G401.6 (cell line): ENCODE results near the gene GYS2.
A peak's percentile ranks its signal among the peaks of the same experiment; 100 is the strongest.
"Not testable (repeated sequence)": the region's sequence is repeated elsewhere in the genome, so short reads cannot be mapped to it uniquely, and the experiment has no call there.

Experiments used
- FAIRE-seq: peaks from 2 replicates; lab custom pipeline; 2012; peaks lifted over from hg19 to GRCh38; lab: Jason Lieb, UNC

GYS2 gene

DNA sequence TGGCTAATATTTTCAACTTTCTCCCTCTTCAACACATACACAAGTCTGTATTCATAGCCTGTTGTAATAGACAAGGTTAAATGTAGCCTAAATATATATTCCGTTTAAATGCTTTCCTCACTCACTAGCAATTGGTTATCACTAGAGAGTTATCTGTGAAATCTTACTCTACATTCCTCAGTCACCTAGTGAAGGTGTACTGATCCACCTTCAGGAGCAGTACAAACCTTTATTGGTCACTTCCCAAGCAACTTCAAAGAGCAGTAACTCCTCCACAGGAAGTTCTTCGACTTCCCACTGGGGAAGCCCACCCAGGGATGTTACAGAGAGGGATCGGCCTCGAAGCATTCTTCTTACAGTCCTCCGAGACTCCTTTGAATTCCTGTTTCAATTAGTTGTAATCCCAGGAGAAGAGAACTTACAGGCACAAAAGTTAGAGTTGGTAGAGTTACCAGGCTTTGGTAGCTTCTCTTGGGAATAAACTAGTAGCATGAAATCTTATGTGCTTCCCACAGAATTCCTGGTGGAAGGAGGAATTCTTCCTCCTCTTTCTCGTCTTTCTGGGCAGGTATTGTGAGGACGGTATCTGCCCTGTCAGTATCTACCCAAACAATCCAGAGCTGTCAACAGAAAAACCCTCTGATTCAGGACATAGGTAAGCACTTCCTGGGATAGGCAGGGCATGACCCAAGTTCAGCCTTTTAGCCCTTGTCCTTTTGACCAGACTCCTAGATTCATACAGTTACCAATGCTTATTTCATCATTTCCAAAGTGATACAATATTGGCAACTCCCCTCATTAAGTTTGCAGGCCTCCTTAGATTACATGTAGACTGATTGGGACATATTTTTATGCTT is at the start of gene GYS2:
GYS2 (minus strand) TSS at position 603 of the 857 bp plus-strand sequence; CDS start at position 348, 255 bp downstream.
- no peak for FAIRE-seq

DNA sequence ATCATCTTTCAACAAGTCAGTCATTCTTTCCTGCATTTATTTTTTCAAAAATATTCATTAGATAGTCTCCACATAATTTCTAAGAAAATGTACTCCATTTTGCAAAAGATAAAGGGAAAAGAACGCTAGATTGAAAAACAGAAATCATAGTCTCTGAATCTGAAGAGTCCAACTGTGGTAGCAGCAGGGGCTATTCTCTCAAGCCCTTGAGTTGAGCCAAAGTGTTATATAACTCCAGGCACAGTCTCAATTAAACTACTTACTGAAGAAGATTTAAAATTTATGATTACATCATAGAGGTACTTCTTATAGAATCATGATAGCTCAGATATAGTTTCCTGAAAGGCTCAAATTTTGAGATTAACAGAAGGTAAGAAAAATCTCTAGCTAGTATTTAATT is 47.2 kb upstream of the GYS2 start:
- no peak for FAIRE-seq

DNA sequence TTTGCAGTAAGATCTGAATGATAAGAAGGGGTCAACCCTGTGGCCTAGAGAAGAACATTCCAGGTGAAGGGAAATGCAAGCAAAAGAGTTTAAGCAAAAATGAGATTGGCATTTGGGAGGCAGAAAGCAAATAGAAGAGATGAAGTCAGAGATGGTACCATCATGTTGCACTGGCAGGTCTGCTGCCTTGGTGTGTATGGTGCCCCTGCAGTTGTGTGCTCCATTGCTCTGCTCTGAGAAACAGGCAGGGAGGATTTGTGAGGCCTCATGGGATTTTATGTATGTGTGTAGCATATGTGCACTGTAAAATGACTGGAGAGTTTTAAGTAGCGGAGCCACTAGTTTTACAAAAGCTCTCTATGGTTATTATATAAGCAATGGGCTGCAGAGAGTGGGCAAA is 46.4 kb upstream of the GYS2 start:
- FAIRE-seq = no peak

DNA sequence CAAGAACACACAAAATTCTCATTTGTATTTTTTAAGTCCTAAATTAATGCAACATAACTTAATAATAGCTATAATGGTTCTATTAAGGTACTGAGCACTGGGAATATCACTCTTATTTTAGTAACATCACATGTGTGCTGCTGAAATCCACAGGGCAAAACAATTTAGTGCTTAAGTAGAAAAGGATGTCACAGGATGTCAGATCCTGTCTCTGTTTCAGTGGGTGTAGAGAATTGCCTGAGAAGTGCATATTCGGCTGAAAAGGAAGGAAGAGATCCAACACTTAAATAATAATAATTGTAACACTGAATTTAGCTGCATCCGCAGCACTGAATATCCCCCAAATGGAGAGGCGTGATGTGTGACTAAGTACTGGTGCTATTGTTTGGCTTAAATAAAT is 44.4 kb upstream of the GYS2 start:
- no peak for FAIRE-seq

DNA sequence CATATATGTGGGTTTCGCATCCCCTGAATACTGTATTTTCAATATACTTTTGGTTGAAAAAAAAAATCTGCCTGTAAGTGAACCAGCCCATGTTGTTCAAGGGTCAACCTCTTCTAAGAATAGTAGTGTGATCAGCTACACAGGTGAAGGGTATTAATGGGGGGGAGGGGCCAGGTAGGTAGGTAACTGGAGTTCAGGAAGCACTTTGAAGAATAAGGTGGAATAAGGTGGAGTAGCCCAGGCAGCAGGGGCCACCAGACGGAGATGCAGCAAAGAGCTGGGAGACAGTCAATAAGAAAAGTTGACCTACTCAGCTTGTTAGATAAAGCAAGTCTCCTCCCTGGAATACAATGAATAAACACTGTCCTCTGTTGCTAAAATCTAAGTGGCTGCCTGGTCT is 43.7 kb upstream of the GYS2 start:
- FAIRE-seq = no peak

DNA sequence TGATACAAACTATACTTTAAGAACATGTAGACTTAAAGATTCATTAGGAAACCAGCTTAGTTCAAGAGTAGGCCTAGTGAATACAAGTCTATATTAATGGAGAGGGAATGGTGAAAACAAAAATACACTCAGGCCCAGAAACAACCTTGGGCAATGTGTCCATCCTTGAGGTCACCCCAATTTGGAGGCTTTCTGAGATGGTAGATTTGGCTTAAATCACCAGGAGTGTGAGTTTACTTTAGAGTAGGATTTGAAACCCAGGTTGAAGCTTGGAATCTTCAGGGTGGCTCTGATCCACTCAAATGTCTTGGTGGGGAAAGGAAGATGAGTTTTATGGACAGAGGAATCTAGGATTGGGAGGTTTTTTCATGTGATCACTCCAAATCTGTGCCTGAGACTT is 42.5 kb upstream of the GYS2 start:
- FAIRE-seq = no peak

DNA sequence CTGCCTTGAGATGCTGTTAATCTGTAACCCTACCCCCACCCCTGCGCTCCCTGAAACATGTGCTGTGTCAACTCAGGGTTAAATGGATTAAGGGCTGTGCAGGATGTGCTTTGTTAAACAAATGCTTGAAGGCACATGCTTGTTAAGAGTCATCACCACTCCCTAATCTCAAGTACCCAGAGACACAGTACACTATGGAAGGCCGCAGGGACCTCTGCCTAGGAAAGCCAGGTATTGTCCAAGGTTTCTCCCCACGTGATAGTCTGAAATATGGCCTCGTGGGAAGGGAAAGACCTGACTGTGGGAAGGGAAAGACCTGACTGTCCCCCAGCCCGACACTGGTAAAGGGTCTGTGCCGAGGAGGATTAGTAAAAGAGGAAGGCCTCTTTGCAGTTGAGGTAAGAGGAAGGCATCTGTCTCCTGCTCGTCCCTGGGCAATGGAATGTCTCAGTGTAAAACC is 40.4 kb upstream of the GYS2 start:
- not testable (repeated sequence) for FAIRE-seq

DNA sequence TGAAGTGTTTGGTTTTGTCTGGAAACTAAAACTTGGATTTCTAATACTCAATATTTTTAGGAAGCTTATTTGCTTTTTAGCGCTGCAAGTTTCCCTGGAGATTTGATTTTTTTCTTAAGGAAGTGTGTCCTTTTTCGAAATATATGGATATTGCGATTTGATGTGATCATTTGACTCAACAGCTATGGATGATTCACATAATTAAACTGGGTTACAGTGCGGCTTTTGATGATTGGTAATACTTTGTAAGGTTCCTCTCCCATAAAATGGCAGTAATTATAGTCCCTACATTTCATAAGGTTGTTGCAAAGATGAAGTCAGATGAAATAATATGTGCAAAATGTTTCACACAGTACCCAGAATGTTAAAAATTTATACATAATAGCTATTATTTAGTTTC is 39.9 kb upstream of the GYS2 start:
- no peak for FAIRE-seq

DNA sequence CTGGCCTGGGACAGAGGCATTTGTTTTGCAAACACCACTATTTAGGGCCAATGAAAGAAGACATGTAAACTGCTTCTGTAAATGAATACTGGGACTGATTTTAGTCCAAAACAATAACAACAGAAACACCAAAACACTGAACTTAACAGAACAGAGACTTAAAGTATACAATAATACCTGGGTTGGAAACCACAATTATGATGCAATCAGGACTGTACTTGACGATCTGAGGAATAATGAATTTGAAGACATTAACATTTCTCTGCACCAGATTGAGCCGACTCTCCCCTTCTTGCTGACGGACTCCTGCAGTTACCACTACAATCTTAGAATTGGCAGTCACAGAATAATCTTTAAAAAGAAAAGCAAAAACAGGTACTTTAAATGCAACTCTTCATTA is 39.1 kb upstream of the GYS2 start:
- FAIRE-seq = no peak

DNA sequence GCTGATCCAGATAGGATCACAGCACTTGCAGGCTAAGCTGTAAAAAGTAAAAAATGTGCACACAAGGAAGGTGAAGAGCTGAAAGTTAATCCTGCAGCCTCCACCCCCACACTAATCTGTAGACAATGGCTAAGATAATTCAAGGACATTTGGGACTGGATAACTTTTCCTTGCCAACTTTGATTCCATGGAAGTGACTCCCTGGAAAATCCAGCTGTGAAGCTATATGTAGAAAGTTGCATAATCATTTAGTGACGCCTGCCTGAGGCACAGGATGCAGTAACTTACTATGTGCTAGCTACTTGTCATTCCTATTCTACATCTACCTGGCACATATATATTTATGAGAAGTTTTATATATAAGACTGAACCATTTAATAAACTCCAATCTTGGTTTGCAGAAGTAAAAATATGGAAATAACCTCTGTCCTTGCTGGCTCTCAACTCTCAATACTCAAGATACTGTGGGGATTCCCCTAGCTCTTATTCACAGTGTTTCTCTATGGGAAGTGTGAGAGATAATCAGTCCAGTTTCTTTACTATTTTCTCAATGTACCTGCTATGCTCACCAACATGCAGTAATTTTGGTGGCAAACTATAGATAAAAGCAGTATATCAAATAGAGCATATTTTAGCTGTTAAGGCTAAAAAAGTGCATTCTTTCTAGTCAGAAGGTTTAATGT is 38.2 kb upstream of the GYS2 start:
- FAIRE-seq = no peak

DNA sequence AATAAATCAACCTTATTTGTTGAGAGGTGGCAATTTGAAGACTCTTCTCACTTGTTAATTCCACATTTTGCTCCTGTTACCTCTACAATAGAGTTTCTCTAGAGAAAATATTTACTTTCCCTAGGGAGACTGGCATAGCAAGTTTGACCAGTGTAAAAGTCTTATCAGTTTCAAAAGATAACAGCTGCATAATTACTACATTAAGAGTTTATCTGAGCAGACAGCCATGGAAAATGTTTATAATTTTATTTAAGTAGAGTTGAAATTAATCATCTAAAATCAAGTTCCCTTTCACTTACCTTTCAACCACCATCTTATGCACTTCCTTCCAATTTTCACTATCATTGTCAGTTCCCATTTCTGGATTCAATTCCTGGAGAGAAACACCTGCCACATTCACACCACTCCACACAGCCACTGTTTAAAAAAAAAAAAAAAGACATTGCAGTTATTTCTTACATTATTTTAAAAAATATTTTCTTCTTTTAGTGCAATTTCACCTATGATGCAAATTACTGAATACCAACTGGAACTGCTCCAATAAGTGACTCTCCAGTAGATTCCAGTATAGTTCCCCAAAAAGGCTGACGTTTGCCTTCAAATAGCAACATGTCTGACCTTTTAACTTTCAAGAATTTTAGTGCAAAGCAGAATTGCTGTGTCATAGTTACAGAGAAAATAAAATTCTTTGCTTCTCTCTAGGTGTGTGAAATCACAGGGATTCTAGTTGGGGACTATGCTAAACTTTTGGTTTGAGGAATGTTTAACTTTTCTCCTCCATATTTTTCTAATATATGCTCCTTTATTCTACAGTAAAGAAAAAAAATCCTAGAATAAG is 33.6 kb upstream of the GYS2 start:
- no peak for FAIRE-seq

DNA sequence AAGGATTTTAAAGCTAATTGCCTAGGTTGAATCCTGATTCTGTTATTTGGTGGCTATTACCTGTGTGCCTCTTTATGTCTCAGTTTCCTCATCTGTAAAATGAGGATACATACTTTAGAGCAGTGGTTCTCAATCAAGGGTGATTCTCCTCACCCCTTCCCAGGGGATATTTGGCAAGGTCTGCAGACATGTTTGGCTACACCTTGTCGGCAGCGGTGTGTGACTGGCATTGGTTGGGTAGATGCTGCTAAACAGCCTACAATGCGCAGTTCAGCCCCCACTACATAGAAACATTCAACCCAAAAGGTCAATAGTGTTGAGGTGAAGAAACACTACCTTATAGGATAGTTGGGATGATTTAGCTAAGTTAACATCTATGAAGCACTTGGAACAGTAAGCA is 29.6 kb upstream of the GYS2 start:
- FAIRE-seq = no peak

DNA sequence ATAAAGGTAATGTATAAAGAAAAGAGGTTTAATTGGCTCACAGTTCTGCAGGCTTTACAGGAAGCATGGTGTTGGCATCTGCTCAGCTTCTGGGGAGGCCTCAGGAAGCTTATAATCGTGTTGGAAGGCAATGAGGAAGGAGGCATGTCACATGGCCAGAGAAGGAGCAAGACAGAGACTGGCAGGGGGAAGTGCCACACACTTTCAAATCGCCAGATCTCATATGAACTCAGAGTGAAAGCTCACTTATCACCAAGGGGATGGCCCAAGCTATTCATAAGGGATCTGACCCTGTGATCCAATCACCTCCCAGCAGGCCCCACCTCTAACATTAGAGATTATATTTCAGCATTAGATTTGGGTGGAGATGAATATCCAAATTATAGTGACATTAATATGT is 26.7 kb upstream of the GYS2 start:
- FAIRE-seq = no peak

DNA sequence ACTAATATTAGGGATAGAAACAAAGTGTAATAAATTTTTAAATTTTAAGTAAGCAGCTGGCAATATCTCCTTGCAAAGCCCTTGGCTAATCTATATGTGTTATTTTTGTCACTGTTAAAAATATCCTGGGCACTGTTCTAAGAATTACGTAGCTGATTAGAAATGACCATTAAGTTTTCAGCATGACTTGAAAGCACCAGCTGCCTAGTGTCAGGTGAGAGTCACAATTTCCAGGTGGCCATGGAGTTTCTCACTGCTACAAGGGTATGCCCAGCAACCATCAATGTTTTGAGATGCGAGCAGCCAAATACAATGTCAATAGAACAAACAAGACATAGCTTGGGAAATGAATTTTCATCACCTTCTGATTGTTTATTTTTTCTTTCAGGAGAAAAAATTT is 23.3 kb upstream of the GYS2 start:
- FAIRE-seq = no peak

DNA sequence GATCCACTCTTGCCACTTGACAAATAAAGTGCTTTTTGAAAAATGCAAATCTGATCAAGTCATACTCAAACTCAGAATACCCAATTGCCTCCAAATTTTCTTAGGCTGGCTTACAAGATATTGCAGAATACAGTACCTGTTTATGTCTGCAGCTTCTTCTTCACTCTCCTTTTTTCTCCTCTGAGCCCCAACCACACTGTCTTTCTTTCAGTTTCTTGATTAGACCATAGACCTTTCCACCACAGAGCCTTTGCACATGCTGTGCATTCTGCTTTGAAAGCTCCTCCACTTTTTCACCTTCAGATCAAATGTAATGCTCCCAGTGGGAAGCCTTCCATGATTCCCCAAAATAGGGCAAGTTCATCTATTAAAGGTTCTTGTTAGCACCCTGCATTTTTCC is 13.9 kb upstream of the GYS2 start:
- FAIRE-seq = no peak

DNA sequence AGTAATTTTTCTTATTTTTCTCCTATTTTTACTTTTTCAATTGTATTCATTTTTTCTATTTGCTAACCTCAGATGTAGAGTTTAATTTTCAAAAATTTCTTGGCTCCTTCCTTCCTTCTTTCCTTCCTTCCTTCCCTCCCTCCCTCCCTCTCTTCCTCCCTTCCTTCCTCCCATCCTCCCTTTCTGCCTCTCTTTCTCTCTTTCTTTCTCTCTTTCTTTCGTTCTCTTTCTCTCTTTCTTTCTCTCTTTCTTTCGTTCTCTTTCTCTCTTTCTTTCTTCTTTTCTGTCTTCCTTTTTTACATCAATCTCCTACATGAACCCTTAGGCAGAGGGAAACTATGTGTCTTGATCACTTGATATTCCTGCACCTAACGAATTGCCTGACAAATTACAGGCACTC is 12.4 kb upstream of the GYS2 start:
- FAIRE-seq = no peak

DNA sequence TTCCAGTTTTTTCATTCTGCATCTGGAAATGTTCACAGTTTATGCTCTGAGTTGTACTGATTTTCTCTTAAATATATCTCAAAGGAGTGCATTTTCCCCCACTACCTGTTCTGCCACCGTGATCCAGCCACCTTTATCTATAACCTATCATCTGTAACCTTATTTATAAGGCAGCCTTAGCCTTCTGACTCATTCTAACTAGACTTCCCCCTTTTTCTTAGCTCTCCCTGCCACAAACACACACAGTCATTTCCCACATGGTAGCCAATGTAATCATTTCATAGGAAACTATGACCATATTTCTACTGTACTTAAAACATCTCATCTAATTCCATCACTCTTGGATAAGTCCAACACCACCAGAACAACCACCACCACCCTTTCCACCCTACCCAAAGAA is 10.8 kb upstream of the GYS2 start:
- no peak for FAIRE-seq

DNA sequence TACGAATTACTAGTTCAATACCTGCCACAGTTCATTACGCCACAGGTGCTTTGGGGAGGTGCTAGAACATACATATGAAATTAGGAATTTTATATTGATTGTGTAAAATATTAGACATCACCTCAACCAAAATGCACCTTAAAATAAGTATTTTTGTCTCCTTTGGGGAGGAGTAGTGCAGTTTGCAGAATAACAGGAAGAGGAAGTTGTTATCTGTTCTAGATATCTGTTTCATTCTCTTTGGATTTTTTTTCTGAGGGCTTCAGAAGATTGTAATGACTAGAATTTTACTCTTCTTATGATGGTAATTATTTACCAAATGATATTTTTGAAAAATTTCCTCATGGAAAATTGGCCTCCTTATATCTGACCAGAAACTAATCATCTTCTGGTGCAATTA is 9.9 kb upstream of the GYS2 start:
- no peak for FAIRE-seq

DNA sequence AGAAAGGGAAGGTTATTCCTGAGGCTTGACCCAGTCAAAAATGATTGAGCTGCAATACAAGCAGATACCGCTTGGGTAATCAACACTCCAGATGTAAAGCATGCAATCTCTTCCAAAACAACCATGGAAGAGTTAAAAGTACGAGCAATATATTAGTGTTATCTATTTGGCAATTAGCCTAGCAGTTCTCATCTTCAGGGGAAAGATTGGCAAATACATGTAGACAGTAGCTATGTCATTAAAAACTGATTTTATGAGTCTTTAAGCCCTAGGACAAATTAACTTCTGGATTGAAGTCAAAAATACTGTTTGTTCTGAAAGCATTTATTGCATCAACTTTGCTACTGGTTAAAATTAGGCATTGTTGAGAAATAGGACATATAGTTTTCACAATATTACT is 9.3 kb upstream of the GYS2 start:
- FAIRE-seq = no peak

DNA sequence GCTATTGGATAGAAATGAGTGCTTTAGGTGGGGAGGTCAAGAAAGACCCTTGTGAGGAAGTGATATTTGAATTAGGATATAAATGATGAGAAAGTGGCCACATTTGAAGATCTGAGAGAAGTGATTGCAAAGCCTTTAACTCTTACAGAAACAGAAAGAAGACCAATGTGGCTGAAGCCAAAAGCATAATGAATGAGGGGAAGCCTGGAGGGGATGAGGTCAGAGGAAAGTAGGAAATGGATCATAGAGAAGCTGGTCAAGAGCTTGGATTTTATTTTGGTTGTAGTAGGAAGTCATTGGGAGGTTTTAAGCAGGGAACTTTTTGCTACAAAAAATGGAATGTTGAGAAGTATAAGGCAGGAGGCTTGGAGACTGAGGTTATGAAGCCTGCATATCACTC is 3.5 kb upstream of the GYS2 start:
- no peak for FAIRE-seq

DNA sequence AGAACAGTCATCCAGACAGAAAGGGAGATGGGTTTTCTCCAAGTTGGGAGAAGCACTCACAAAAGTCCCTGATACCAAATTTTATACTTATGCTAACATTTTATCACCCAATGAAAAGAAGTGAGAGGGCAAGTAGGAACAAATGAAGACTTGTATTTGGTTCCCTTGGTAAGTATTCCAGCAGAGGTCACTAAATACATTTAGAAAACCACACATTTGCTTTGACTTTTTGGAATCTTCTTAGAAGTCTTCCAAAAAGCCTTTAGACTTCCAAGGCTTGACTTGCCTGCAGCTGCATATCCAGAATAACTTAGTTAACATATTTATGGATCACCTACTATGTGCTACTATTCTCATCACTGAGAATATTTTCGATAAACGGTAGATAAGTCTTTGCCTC is 3.1 kb upstream of the GYS2 start:
- peak; percentile 77 for FAIRE-seq

DNA sequence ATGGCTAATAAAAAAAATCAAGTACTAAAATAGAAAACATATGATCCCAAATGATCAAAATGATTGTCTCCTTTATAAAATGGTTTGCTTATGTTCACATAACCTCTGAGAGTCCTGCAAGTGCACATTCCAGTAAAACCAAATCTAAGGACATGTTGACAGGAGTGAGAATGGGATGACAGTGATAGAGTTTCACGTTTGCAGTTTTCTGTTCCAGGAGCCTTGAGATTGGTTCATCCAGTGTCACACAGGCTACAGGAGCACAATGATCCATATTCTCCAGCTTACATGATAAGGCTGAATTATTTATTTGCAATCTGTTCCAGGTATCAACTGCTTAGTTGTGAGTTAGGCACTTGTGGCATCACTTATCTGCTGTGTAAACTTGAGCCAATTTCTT is 1.5 kb upstream of the GYS2 start:
- no peak for FAIRE-seq

DNA sequence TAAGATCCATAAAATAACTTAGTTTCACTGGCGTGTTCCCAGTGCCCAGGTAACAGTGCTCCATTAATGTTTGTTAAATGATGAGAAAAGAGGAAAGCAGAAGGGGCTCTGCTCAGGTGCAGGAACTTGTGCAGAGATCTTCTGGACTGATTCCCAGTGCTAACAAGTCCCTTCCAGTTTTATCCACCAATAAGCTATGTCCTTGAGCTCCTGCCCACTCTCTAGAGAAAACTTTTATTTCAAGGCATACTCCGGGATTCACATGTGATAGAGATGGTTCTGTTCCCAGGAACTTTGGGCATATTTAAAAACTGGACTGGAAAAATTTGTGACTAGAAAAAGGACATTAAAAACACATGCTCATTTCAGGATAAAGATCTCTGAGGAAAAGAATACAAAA is 1.9 kb downstream of the GYS2 start:
- no peak for FAIRE-seq
